Skeletal muscle satellite cell (primary cell): ENCODE results near the gene ADAMTS4.

ENCODE experiments used
- H3K27me3 ChIP-seq: 2 replicates; pipeline ENCODE4 v1.7.0; 2013; ENCODE audit warnings: low read length; ENCODE audit not compliant: control insufficient read depth, insufficient read depth
- H3K36me3 ChIP-seq: 2 replicates; pipeline ENCODE4 v1.7.0; 2013; ENCODE audit warnings: mild to moderate bottlenecking, control low read depth, low read length; ENCODE audit not compliant: insufficient read depth
- H3K4me1 ChIP-seq: 2 replicates; pipeline ENCODE4 v1.7.0; 2013; ENCODE audit warnings: low read length; ENCODE audit not compliant: control insufficient read depth, insufficient read depth
- H3K4me2 ChIP-seq: 2 replicates; pipeline ENCODE4 v1.7.0; 2013; ENCODE audit warnings: mild to moderate bottlenecking, low read length
- H3K4me3 ChIP-seq: 2 replicates; pipeline ENCODE4 v1.7.0; 2013; ENCODE audit warnings: low read length
- H3K9ac ChIP-seq: 2 replicates; pipeline ENCODE4 v1.7.0; 2013; ENCODE audit warnings: mild to moderate bottlenecking, low read depth, low read length, moderate library complexity
- H3K9me3 ChIP-seq: replicated peaks from 2 replicates; pipeline ENCODE4 v1.7.0; 2013; ENCODE audit warnings: mild to moderate bottlenecking, control low read depth, low read length

Gene ADAMTS4

GRCh38 chr1:161217831-161218230 is 19.0 kb upstream of the ADAMTS4 start:
- Histone ChIP-seq H3K4me3 (no peak overlapping the region), H3K4me1 (peaks cover 22% of the 10 kb centered on the region), H3K36me3 (peaks cover 22% of the 10 kb centered on the region), H3K9me3 (no peaks in the 10 kb centered on the region), H3K9ac (peak overlapping the region; percentile 74), H3K4me2 (peak overlapping the region; percentile 72), H3K27me3 (no peaks in the 10 kb centered on the region)

GRCh38 chr1:161216945-161217712 is 18.3 kb upstream of the ADAMTS4 start:
- no peaks in the 10 kb centered on the region for H3K27me3 ChIP-seq
- H3K4me1 ChIP-seq: peaks cover 22% of the 10 kb centered on the region
- H3K4me3 ChIP-seq: peak overlapping the region; percentile 39
- peak overlapping the region; percentile 74 for H3K9ac ChIP-seq
- peaks cover 29% of the 10 kb centered on the region for H3K36me3 ChIP-seq
- no peaks in the 10 kb centered on the region for H3K9me3 ChIP-seq
- H3K4me2 ChIP-seq: peak overlapping the region; percentile 72

GRCh38 chr1:161215076-161215475 is 16.2 kb upstream of the ADAMTS4 start, which contains the start of gene FCER1G:
Gene FCER1G (plus strand): TSS chr1:161215295. CDS start chr1:161215322, 27 bp downstream.
- H3K9ac ChIP-seq: no peak within 1 kb of the TSS
- no peak within 1 kb of the TSS for H3K4me2 ChIP-seq
- H3K4me3 ChIP-seq: no peak within 1 kb of the TSS
- peaks cover 49% of the 10 kb centered on the region for H3K36me3 ChIP-seq
- peaks cover 22% of the 10 kb centered on the region for H3K4me1 ChIP-seq
- no peaks in the 10 kb centered on the region for H3K27me3 ChIP-seq
- no peaks in the 10 kb centered on the region for H3K9me3 ChIP-seq

GRCh38 chr1:161214369-161214768 is 15.5 kb upstream of the ADAMTS4 start:
- H3K36me3 ChIP-seq: peaks cover 55% of the 10 kb centered on the region

GRCh38 chr1:161209790-161210409 is 11.0 kb upstream of the ADAMTS4 start:
- Histone ChIP-seq H3K4me1 (peaks cover 12% of the 10 kb centered on the region), H3K9me3 (no peaks in the 10 kb centered on the region), H3K4me3 (no peak overlapping the region), H3K36me3 (peaks cover 79% of the 10 kb centered on the region), H3K9ac (no peak overlapping the region), H3K27me3 (no peaks in the 10 kb centered on the region), H3K4me2 (no peak overlapping the region)

More at GRCh38 chr1:161214369-161214768, 15.5 kb upstream of the ADAMTS4 start:
- peaks cover 22% of the 10 kb centered on the region for H3K4me1 ChIP-seq
- no peak overlapping the region for H3K4me2 ChIP-seq
- no peaks in the 10 kb centered on the region for H3K9me3 ChIP-seq
- H3K9ac ChIP-seq: no peak overlapping the region
- no peaks in the 10 kb centered on the region for H3K27me3 ChIP-seq
- no peak overlapping the region for H3K4me3 ChIP-seq

GRCh38 chr1:161207173-161207572 is 8.3 kb upstream of the ADAMTS4 start:
- H3K9ac ChIP-seq: peak overlapping the region; percentile 43
- H3K36me3 ChIP-seq: peaks cover 67% of the 10 kb centered on the region
- H3K4me1 ChIP-seq: peaks cover 18% of the 10 kb centered on the region
- H3K4me2 ChIP-seq: peak overlapping the region; percentile 16
- H3K9me3 ChIP-seq: no peaks in the 10 kb centered on the region
- no peak overlapping the region for H3K4me3 ChIP-seq
- no peaks in the 10 kb centered on the region for H3K27me3 ChIP-seq

DNA sequence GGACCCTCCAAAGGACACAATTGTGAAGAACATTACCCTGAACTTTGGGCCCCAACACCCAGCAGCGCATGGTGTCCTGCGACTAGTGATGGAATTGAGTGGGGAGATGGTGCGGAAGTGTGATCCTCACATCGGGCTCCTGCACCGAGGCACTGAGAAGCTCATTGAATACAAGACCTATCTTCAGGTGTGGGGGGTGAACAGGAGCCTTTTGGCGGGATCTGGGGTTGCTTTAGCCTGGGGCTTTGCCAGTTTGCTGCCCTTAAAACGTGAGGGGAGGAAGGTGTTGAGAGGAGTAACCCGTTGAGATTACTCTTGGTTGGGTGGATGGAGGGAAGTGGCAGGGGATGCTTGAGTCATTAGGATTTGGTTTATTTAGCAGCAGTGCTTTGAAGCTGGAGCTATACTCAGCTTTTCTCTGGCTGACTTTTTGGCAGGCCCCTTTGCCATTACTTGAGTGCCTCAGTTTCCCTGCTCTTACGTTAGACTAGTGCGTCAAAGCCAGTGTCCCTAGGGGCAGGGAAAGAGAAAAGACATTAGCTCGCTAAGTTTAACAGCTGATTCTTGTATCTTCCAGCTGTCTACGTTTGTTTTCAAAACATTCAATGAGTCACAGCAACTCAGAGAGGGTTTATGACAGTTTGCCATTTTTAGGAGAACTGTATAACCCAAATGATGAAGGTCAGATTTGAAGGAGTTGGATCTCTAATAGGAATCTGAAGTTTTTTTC is 7.7 kb upstream of the ADAMTS4 start:
- Histone ChIP-seq H3K9me3 (no peaks in the 10 kb centered on the region), H3K36me3 (peaks cover 61% of the 10 kb centered on the region), H3K9ac (peak overlapping the region; percentile 43), H3K4me1 (peaks cover 22% of the 10 kb centered on the region), H3K4me3 (no peak overlapping the region), H3K4me2 (peak overlapping the region; percentile 16), H3K27me3 (no peaks in the 10 kb centered on the region)

DNA sequence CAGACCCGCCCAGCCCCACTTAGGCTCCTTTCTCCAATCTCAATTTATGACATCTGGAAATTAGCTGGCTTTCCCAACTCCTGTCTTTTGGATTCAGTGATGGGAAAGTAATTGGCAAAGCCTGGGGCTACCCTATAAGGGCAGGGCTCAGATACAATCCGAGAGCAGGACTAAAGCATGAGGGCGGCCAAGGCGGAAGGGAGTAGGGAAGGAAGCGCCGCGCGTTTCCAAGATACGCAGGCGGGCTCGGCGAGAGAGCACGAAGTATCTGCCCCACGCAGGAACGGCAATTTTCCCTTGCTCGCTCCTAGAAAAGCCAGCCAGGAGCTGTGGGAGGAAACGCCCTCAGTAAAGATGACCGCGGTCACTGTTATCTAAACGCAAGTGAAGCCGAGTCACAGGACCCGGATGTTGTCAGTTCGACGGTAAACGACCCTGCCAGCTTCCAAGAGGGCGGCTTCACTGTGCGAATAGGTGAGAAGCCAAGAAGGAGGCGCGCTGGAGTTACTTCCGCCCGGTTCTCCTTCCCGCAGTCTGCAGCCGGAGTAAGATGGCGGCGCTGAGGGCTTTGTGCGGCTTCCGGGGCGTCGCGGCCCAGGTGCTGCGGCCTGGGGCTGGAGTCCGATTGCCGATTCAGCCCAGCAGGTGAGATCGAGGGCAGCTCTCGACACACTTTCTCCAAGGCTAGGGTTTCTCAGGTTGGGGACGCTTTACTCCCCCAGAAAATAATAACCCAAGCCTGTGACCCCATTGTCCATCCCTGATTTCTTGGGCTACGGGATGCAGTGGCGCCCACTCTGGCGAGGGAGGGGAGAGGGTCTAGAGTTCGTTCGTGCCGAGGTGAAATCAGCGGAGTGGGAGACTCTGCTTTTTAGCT is 3.2 kb upstream of the ADAMTS4 start, which contains the start of gene NDUFS2:
TSS of gene NDUFS2 (plus strand) at position 532 of the 877 bp plus-strand sequence. CDS start at position 551, 19 bp downstream.
- peak within 1 kb of the TSS; percentile 97 for H3K9ac ChIP-seq
- peak within 1 kb of the TSS; percentile 85 for H3K4me2 ChIP-seq
- no peaks in the 10 kb centered on the region for H3K9me3 ChIP-seq
- peak within 1 kb of the TSS; percentile 90 for H3K4me3 ChIP-seq
- H3K36me3 ChIP-seq: peaks cover 25% of the 10 kb centered on the region
- H3K4me1 ChIP-seq: peaks cover 57% of the 10 kb centered on the region
- H3K27me3 ChIP-seq: no peaks in the 10 kb centered on the region

DNA sequence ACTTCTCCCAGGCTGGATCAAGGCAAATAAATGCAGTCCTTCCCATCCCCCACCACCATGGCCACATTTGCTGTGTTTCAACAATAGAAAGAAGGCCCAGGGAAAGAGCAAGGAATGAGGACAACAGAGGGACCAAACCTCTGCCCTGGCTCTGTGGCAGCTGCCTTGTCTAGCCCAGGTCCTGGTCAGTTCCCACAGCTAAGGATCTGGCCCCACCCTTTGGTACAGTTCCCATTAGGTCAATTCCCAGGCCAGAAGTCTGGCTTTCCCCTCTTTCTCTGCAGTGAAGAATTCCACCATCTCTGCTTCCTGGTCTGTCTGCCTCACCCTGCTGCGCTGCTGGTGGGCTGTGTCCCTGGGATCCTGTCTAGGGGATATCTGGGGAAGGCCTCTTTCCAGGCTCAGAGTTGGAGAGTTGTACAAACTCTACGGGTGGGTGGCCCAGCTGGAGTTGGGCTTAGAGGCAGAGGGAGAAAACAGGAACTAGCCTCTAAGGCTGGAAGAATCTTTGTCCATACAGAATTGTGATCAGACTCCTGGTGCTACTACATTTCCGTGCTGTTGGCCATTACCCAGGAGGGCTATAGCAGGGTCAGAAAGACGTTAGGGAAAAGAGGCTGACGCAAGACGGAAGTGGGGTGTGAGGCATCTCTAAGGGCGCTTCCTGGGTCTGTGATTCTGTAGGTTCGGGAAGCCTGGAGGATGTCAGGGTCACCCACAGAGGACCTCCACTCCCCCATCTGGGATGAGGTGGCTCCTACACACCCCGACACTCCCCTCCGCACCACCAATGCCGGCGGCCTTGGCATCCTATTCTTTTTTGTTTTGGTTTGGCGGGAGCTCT is 2.4 kb upstream of the ADAMTS4 start:
- H3K27me3 ChIP-seq: no peaks in the 10 kb centered on the region
- H3K4me1 ChIP-seq: peaks cover 55% of the 10 kb centered on the region
- H3K36me3 ChIP-seq: peaks cover 19% of the 10 kb centered on the region
- H3K4me3 ChIP-seq: peak overlapping the region; percentile 90
- peak overlapping the region; percentile 97 for H3K9ac ChIP-seq
- peak overlapping the region; percentile 82 for H3K4me2 ChIP-seq
- H3K9me3 ChIP-seq: no peaks in the 10 kb centered on the region

DNA sequence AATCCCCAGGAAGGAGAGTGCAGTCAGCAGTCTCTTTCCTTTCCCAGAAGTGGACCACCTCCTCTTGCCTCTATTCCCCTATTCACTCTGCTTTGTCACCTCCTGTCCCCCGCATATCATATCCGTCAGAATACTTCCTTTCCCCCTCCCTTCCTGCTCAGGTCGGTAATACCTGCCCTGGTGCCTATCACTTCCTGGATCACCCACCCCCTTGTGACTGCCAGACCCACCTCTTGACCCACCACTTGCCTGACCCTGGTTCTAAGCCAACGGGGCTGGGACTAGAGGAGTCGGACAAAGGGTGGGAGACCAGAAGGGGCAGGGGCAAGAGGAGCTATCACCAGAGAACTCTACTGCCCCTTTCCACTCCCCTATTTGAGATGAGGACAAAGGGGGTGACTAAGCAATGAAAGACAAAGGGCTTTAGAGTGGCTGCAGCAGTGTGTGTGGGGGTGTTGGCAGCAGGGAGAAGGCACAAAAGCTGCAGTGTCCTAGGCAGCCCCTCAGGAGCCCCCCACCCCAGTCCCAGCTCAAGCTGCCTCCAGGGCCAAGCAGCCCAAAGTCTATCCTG is 1.7 kb upstream of the ADAMTS4 start:
- H3K4me3 ChIP-seq: no peak overlapping the region
- H3K36me3 ChIP-seq: peaks cover 15% of the 10 kb centered on the region
- H3K9me3 ChIP-seq: no peaks in the 10 kb centered on the region
- H3K27me3 ChIP-seq: no peaks in the 10 kb centered on the region
- no peak overlapping the region for H3K4me2 ChIP-seq
- H3K9ac ChIP-seq: peak overlapping the region; percentile 97
- H3K4me1 ChIP-seq: peaks cover 55% of the 10 kb centered on the region
